Prostate gland (tissue), 2 donors: ENCODE results near the gene IQSEC3.
"Not testable (repeated sequence)": the region's sequence is repeated elsewhere in the genome, so short reads cannot be mapped to it uniquely, and the experiment has no call there.

Experiments used
- POLR2A ChIP-seq: fragments of 450-650 bp; IDR thresholded peaks from one replicate; pipeline ENCODE4 v1.6.1; 2016; ENCODE audit warnings: antibody characterized with exemption, mild to moderate bottlenecking
- POLR2AphosphoS5 ChIP-seq: sonication (generic); formaldehyde crosslinking; IDR thresholded peaks from one replicate; pipeline ENCODE4 v1.6.1; 2017; ENCODE audit warnings: antibody characterized with exemption
- TF ChIP-seq, protein P1 (sequence below), 4 experiments: fragments of 200-600 bp in 2 of 4; fragments of 450-650 bp in 2 of 4; sonication (generic) in 2 of 4; IDR thresholded peaks; 1 replicate in 3 of 4; 2 replicates in 1 of 4; pipeline ENCODE4 v1.5.1; 2016 to 2019; ENCODE audit warnings: antibody characterized with exemption in 4 of 4, mild to moderate bottlenecking in 2 of 4, moderate library complexity in 2 of 4

GRCh38 chr12:75541-75940 lies 9.0 kb downstream of the IQSEC3 start:
- TF ChIP-seq POLR2A, POLR2AphosphoS5: not testable (repeated sequence)
- TF ChIP-seq, protein P1, sequence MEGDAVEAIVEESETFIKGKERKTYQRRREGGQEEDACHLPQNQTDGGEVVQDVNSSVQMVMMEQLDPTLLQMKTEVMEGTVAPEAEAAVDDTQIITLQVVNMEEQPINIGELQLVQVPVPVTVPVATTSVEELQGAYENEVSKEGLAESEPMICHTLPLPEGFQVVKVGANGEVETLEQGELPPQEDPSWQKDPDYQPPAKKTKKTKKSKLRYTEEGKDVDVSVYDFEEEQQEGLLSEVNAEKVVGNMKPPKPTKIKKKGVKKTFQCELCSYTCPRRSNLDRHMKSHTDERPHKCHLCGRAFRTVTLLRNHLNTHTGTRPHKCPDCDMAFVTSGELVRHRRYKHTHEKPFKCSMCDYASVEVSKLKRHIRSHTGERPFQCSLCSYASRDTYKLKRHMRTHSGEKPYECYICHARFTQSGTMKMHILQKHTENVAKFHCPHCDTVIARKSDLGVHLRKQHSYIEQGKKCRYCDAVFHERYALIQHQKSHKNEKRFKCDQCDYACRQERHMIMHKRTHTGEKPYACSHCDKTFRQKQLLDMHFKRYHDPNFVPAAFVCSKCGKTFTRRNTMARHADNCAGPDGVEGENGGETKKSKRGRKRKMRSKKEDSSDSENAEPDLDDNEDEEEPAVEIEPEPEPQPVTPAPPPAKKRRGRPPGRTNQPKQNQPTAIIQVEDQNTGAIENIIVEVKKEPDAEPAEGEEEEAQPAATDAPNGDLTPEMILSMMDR (IDR thresholded peaks at IDR 0.05) = not testable (repeated sequence)
